OCI-LY7 (cell line): ENCODE results near the gene PAQR5. TPM values are rescaled to one million over a fixed set of nuclear protein-coding genes. Genes with fewer than 3 reads are reported as not detected.

Experiments used
- BruUV-seq: library from RNA; stranded (reverse); fragments of 400-500 nt; replicated peaks from 2 replicates; lab custom pipeline; 2021; lab: Mats Ljungman, UMichigan
- CTCF ChIA-PET: fragments of 300-600 bp; sonication (Branson Sonifier 250); formaldehyde crosslinking; loops from one replicate; lab custom pipeline; 2022; ENCODE audit warnings: antibody characterized with exemption; ENCODE audit not compliant: unreplicated experiment; lab: Charles Lee
- POLR2A ChIA-PET: fragments of 300-600 bp; sonication (Branson Sonifier 250); formaldehyde crosslinking; loops from one replicate; lab custom pipeline; 2022; ENCODE audit warnings: antibody characterized with exemption; lab: Charles Lee
- DNase-seq: peaks from one replicate; pipeline ENCODE4 v3.0.0-alpha.2; 2015; ENCODE audit warnings: low spot score
- H2AFZ ChIP-seq: fragments of 200-600 bp; sonication (generic), shearing (Covaris generic); 2 replicates; pipeline ENCODE4 v1.6.1; 2014; ENCODE audit warnings: mild to moderate bottlenecking, antibody characterized with exemption, low read length, moderate library complexity
- H3K27ac ChIP-seq: fragments of 200-600 bp; sonication (generic); 2 replicates; pipeline ENCODE4 v1.5.1; 2014; ENCODE audit warnings: mixed run types, low read depth, mild to moderate bottlenecking, moderate library complexity, low read length, inconsistent platforms; ENCODE audit not compliant: poor library complexity, severe bottlenecking
- H3K36me3 ChIP-seq: fragments of 200-600 bp; sonication (generic); 2 replicates; pipeline ENCODE4 v1.6.1; 2014; ENCODE audit warnings: mild to moderate bottlenecking, antibody characterized with exemption, low read length, moderate library complexity, mixed read lengths; ENCODE audit not compliant: insufficient read depth
- H3K4me1 ChIP-seq: fragments of 200-600 bp; sonication (generic); 2 replicates; pipeline ENCODE4 v1.5.1; 2014; ENCODE audit warnings: mild to moderate bottlenecking, low read length; ENCODE audit not compliant: insufficient read depth, poor library complexity, severe bottlenecking
- H3K4me2 ChIP-seq: fragments of 200-600 bp; sonication (generic); 2 replicates; pipeline ENCODE4 v1.6.1; 2014; ENCODE audit warnings: mild to moderate bottlenecking, low read length
- H3K4me3 ChIP-seq: fragments of 200-600 bp; sonication (generic); 2 replicates; pipeline ENCODE4 v1.5.1; 2014; ENCODE audit warnings: mild to moderate bottlenecking, low read depth, low read length; ENCODE audit not compliant: poor library complexity, severe bottlenecking
- H3K79me2 ChIP-seq: fragments of 200-600 bp; sonication (generic); 2 replicates; pipeline ENCODE4 v1.6.1; 2016; ENCODE audit warnings: low read depth, mild to moderate bottlenecking, low read length, moderate library complexity, mixed read lengths; ENCODE audit not compliant: insufficient read depth
- H3K9me2 ChIP-seq: fragments of 200-600 bp; sonication (generic); 2 replicates; pipeline ENCODE4 v1.6.1; 2016; ENCODE audit warnings: mild to moderate bottlenecking, low read length, mixed read lengths; ENCODE audit not compliant: insufficient read depth
- H3K9me3 ChIP-seq: fragments of 200-600 bp; sonication (generic); 2 replicates; pipeline ENCODE4 v1.6.1; 2014; ENCODE audit warnings: mild to moderate bottlenecking, mixed run types, low read length, mixed read lengths
- H4K20me1 ChIP-seq: fragments of 200-600 bp; sonication (generic); 2 replicates; pipeline ENCODE4 v1.6.1; 2014; ENCODE audit warnings: mild to moderate bottlenecking, antibody characterized with exemption, low read length, moderate library complexity, mixed read lengths; ENCODE audit not compliant: insufficient read depth
- CTCF ChIP-seq: fragments of 200-600 bp; sonication (generic); conservative IDR thresholded peaks from 2 replicates; pipeline ENCODE4 v1.5.1; 2014; ENCODE audit warnings: mild to moderate bottlenecking, antibody characterized with exemption, low read length, moderate library complexity, mixed read lengths
- EZH2phosphoT487 ChIP-seq: fragments of 200-600 bp; sonication (generic); IDR thresholded peaks from 2 replicates; pipeline ENCODE4 v1.6.1; 2018; ENCODE audit warnings: low read depth, borderline replicate concordance, mild to moderate bottlenecking, mixed run types, antibody characterized with exemption, low read length, moderate library complexity, mixed read lengths
- intact Hi-C: fragments of 100-400 bp; cut with micrococcal nuclease; formaldehyde crosslinking; loops from one replicate; pipeline ENCODE4 v1.10.0; 2022; ENCODE audit not compliant: unreplicated experiment
- total RNA-seq, 2 experiments: library from RNA; depleted of rRNA in 1 of 2; stranded (reverse); fragments of >200 nt in 1 of 2; shearing (Covaris generic) in 1 of 2; gene quantifications; 2 replicates each; pipeline ENCODE4 v1.2.3, GENCODE V29; 2014 to 2022

The PAQR5 gene
- total RNA-seq, 2 experiments from 2014 or later = not detected

- intact Hi-C loops = no loop called here
Observed at GRCh38 chr15:69305204-69305931, 6.7 kb downstream of the PAQR5 start.

GRCh38 chr15:69305933-69306568 lies 7.3 kb downstream of the PAQR5 start:
- Histone ChIP-seq H3K4me3 (no peak overlapping the region), H3K4me2 (no peak overlapping the region), H4K20me1 (no peaks in the 10 kb centered on the region), H3K79me2 (no peaks in the 10 kb centered on the region), H3K9me2 (no peaks in the 10 kb centered on the region), H3K36me3 (no peaks in the 10 kb centered on the region), H3K27ac (no peak overlapping the region), H3K9me3 (no peaks in the 10 kb centered on the region), H2AFZ (no peak overlapping the region), H3K4me1 (no peaks in the 10 kb centered on the region)
- BruUV-seq = no TSS peak
- POLR2A ChIA-PET = interaction anchor here (0.7 kb wide), 1 partner anchor 19 kb away, joined by 3 read pairs; no protein-coding TSS in a partner anchor
- DNase-seq = no peak
- no peak for TF ChIP-seq EZH2phosphoT487
- TF ChIP-seq CTCF = no peak
- CTCF ChIA-PET = no interaction called here
- intact Hi-C loops = no loop called here

More at GRCh38 chr15:69305204-69305931, 6.7 kb downstream of the PAQR5 start:
- no peak for DNase-seq
- no peaks in the 10 kb centered on the region for H3K79me2 ChIP-seq
- H3K4me2 ChIP-seq = no peak overlapping the region
- ChIA-PET CTCF (no interaction called here), POLR2A (interaction anchor here (0.7 kb wide), 1 partner anchor 18 kb away, joined by 3 read pairs; no protein-coding TSS in a partner anchor)
- no peaks in the 10 kb centered on the region for H3K36me3 ChIP-seq
- BruUV-seq = no TSS peak
- no peak overlapping the region for H3K4me3 ChIP-seq
- no peaks in the 10 kb centered on the region for H3K4me1 ChIP-seq
- no peak for TF ChIP-seq CTCF
- no peaks in the 10 kb centered on the region for H4K20me1 ChIP-seq
- H3K9me3 ChIP-seq = no peaks in the 10 kb centered on the region
- no peaks in the 10 kb centered on the region for H3K9me2 ChIP-seq
- H2AFZ ChIP-seq = no peak overlapping the region
- no peak overlapping the region for H3K27ac ChIP-seq

GRCh38 chr15:69307939-69308338 lies 9.2 kb downstream of the PAQR5 start:
- no peak for DNase-seq
- H3K4me1 ChIP-seq = no peaks in the 10 kb centered on the region
- ChIA-PET CTCF (no interaction called here), POLR2A (no interaction called here)
- no peaks in the 10 kb centered on the region for H4K20me1 ChIP-seq
- H3K36me3 ChIP-seq = no peaks in the 10 kb centered on the region
- no peaks in the 10 kb centered on the region for H3K79me2 ChIP-seq
- no peaks in the 10 kb centered on the region for H3K9me2 ChIP-seq
- no peaks in the 10 kb centered on the region for H3K9me3 ChIP-seq
- H3K27ac ChIP-seq = no peak overlapping the region
- TF ChIP-seq EZH2phosphoT487 = no peak
- no peak for TF ChIP-seq CTCF
- no TSS peak for BruUV-seq
- no peak overlapping the region for H2AFZ ChIP-seq
- H3K4me2 ChIP-seq = no peak overlapping the region
- H3K4me3 ChIP-seq = no peak overlapping the region
- intact Hi-C loops = no loop called here
